NB4 (cell line): ENCODE data around the gene KATNIP.

Experiments
- MAX ChIP-seq: IDR thresholded peaks from 2 replicates; pipeline ENCODE4 v1.6.1; 2011; ENCODE audit warnings: low read depth, low read length
- MYC ChIP-seq: IDR thresholded peaks from 2 replicates; pipeline ENCODE4 v1.6.1; 2011; ENCODE audit warnings: low read depth, low read length
- POLR2A ChIP-seq: IDR thresholded peaks from 2 replicates; pipeline ENCODE4 v1.6.1; 2011; ENCODE audit warnings: mild to moderate bottlenecking; ENCODE audit not compliant: insufficient read length; ENCODE audit errors: extremely low read depth
- TF ChIP-seq, protein P1 (sequence below): IDR thresholded peaks from one replicate; pipeline ENCODE4 v1.5.1; 2012; ENCODE audit warnings: low read depth, low read length

DNA sequence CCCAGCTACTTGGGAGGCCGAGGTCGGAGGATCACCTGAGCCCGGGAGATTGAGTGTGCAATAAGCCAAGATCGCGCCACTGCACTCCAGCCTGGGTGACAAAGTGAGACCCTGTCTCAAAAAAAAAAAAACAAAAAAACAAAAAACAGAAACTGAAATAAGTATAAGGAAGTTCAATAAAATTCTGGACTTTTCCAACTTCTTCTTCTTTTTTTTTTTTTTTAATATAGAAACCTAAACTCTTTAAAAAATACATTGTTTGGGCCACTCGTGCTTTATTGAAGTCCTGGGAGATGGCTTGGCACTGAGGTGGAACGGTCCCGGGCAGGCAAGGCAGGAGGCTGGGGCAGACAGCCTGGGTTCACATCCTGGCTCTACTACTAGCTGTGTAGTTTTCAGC, 36.8 kb downstream of the KATNIP start:
- TF ChIP-seq, protein P1, sequence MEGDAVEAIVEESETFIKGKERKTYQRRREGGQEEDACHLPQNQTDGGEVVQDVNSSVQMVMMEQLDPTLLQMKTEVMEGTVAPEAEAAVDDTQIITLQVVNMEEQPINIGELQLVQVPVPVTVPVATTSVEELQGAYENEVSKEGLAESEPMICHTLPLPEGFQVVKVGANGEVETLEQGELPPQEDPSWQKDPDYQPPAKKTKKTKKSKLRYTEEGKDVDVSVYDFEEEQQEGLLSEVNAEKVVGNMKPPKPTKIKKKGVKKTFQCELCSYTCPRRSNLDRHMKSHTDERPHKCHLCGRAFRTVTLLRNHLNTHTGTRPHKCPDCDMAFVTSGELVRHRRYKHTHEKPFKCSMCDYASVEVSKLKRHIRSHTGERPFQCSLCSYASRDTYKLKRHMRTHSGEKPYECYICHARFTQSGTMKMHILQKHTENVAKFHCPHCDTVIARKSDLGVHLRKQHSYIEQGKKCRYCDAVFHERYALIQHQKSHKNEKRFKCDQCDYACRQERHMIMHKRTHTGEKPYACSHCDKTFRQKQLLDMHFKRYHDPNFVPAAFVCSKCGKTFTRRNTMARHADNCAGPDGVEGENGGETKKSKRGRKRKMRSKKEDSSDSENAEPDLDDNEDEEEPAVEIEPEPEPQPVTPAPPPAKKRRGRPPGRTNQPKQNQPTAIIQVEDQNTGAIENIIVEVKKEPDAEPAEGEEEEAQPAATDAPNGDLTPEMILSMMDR = no peak
- TF ChIP-seq POLR2A = no peak
- TF ChIP-seq MYC = no peak
- TF ChIP-seq MAX = no peak
